HepG2 (cell line): Measurements from ENCODE around the gene TNS4. TPM values are rescaled to one million over a fixed set of nuclear protein-coding genes. Genes with fewer than 3 reads are reported as not detected.
A peak's percentile ranks its signal among the peaks of the same experiment; 100 is the strongest.

Experiments
- ATAC-seq: fragments of 200-7000 bp; cut with Tn5 transposase; 3 replicates; pipeline ENCODE4 v1.9.1; 2020; ENCODE audit warnings: mild to moderate bottlenecking, moderate library complexity
- BruUV-seq: library from RNA; stranded (reverse); fragments of 400-500 nt; replicated peaks from 2 replicates; lab custom pipeline; 2021; lab: Mats Ljungman, UMichigan
- CTCF ChIA-PET: fragments of 300-600 bp; formaldehyde crosslinking; extraction: SDS; loops from one replicate; lab custom pipeline; 2021; ENCODE audit warnings: low total read pairs, inconsistent platforms, low intra/inter-chr PET ratio; lab: Yijun Ruan, JAX
- POLR2A ChIA-PET: fragments of 350-600 bp; sonication (Branson Sonifier 250); formaldehyde crosslinking; loops from one replicate; lab custom pipeline; 2020; ENCODE audit warnings: antibody characterized with exemption, inconsistent platforms; lab: Yijun Ruan, JAX
- DNase-seq: peaks from one replicate; pipeline ENCODE4 v3.0.0-alpha.2; 2015; ENCODE audit warnings: low spot score
- FAIRE-seq: peaks from 3 replicates; lab custom pipeline; 2011; peaks lifted over from hg19 to GRCh38; lab: Jason Lieb, UNC
- H2AFZ ChIP-seq: one replicate; pipeline ENCODE4 v1.6.1; 2011; ENCODE audit warnings: low read length, inconsistent platforms
- H3K27ac ChIP-seq: fragments of 300-600 bp; 3 replicates; pipeline ENCODE4 v1.8.0; 2011; ENCODE audit warnings: mixed run types, mild to moderate bottlenecking, mixed read lengths, low read length, inconsistent platforms; ENCODE audit not compliant: insufficient read depth; ENCODE audit errors: extremely low read length
- H3K27me3 ChIP-seq, 2 experiments: fragments of 200-600 bp in 1 of 2; 2 replicates in 1 of 2; 3 replicates in 1 of 2; pipeline versions ENCODE4 v1.6.0 to v1.8.0; 2011; ENCODE audit warnings: low read length in 2 of 2, mild to moderate bottlenecking in 2 of 2, moderate library complexity in 2 of 2, inconsistent platforms in 1 of 2; ENCODE audit not compliant: insufficient read depth in 2 of 2, control insufficient read depth in 1 of 2
- H3K36me3 ChIP-seq, 2 experiments: fragments of 200-600 bp in 1 of 2; replicated peaks in 1 of 2; 2 replicates in 1 of 2; 3 replicates in 1 of 2; pipeline versions ENCODE4 v1.5.1 to v1.8.0; 2011; ENCODE audit warnings: low read length in 2 of 2, inconsistent platforms in 1 of 2; ENCODE audit not compliant: insufficient read depth in 2 of 2, control insufficient read depth in 1 of 2
- H3K4me1 ChIP-seq: 2 replicates; pipeline ENCODE4 v1.5.1; 2012; ENCODE audit warnings: low read length, inconsistent platforms; ENCODE audit not compliant: insufficient read depth
- H3K4me2 ChIP-seq: 2 replicates; pipeline ENCODE4 v1.6.0; 2011; ENCODE audit warnings: low read depth, low read length, inconsistent platforms
- H3K4me3 ChIP-seq, 3 experiments: fragments of 200-600 bp in 1 of 3; sonication (generic), shearing (Covaris generic) in 1 of 3; replicated peaks in 1 of 3; 2 replicates each; pipeline ENCODE4 v1.5.1; 2011 to 2016; ENCODE audit warnings: low read length in 3 of 3, inconsistent platforms in 2 of 3, low read depth in 2 of 3, mild to moderate bottlenecking in 2 of 3, control low read depth in 1 of 3, mixed read lengths in 1 of 3; ENCODE audit not compliant: insufficient read depth in 1 of 3
- H3K79me2 ChIP-seq: one replicate; pipeline ENCODE4 v1.6.1; 2011; ENCODE audit warnings: low read length, inconsistent platforms; ENCODE audit not compliant: insufficient read depth
- H3K9ac ChIP-seq: 2 replicates; pipeline ENCODE4 v1.6.0; 2011; ENCODE audit warnings: mild to moderate bottlenecking, low read depth, low read length, inconsistent platforms; ENCODE audit not compliant: insufficient read depth
- H3K9me3 ChIP-seq: 2 replicates; pipeline ENCODE4 v1.5.1; 2012; ENCODE audit warnings: mild to moderate bottlenecking, low read length
- H4K20me1 ChIP-seq: 2 replicates; pipeline ENCODE4 v1.6.0; 2011; ENCODE audit warnings: inconsistent platforms, mild to moderate bottlenecking, low read length, moderate library complexity; ENCODE audit not compliant: insufficient read depth
- ATF7 ChIP-seq, 2 experiments: fragments of 450-650 bp in 1 of 2; sonication (generic) in 1 of 2; formaldehyde crosslinking in 1 of 2; IDR thresholded peaks; 2 replicates each; pipeline versions ENCODE4 v1.4.0 to v1.6.1; 2016 to 2020; ENCODE audit warnings: antibody characterized with exemption in 1 of 2, mild to moderate bottlenecking in 1 of 2, missing genetic modification reagents in 1 of 2
- FUBP1 ChIP-seq: sonication (generic); formaldehyde crosslinking; IDR thresholded peaks from 2 replicates; pipeline ENCODE4 v1.5.1; 2020; ENCODE audit warnings: missing genetic modification reagents, mild to moderate bottlenecking, borderline replicate concordance
- GZF1 ChIP-seq: sonication (generic); formaldehyde crosslinking; IDR thresholded peaks from 2 replicates; pipeline ENCODE4 v1.5.1; 2020; ENCODE audit warnings: mild to moderate bottlenecking, missing genetic modification reagents
- HNRNPH1 ChIP-seq: fragments of 200-400 bp; formaldehyde crosslinking; optimal IDR thresholded peaks from 2 replicates; pipeline ENCODE3; 2017; ENCODE audit warnings: mild to moderate bottlenecking, low read depth, low read length
- NFIB ChIP-seq: sonication (generic); formaldehyde crosslinking; IDR thresholded peaks from 2 replicates; pipeline ENCODE4 v1.9.0; 2021; ENCODE audit warnings: missing genetic modification reagents, mild to moderate bottlenecking, borderline replicate concordance
- TAF1 ChIP-seq: sonication (generic); formaldehyde crosslinking; IDR thresholded peaks from 2 replicates; pipeline ENCODE4 v1.4.0; 2020; ENCODE audit warnings: missing genetic modification reagents
- TRIM22 ChIP-seq: fragments of 450-650 bp; IDR thresholded peaks from 2 replicates; pipeline ENCODE4 v1.6.1; 2017
- ZNF207 ChIP-seq: fragments of 450-650 bp; IDR thresholded peaks from 2 replicates; pipeline ENCODE4 v1.6.1; 2016; ENCODE audit warnings: antibody characterized with exemption, borderline replicate concordance
- ZNF317 ChIP-seq: sonication (generic); formaldehyde crosslinking; IDR thresholded peaks from 2 replicates; pipeline ENCODE4 v1.5.0; 2020; ENCODE audit warnings: mild to moderate bottlenecking, missing genetic modification reagents
- ZNF354B ChIP-seq: sonication (generic); formaldehyde crosslinking; IDR thresholded peaks from 2 replicates; pipeline ENCODE4 v1.8.0; 2022; ENCODE audit warnings: mild to moderate bottlenecking, missing genetic modification reagents
- ZNF879 ChIP-seq: sonication (generic); formaldehyde crosslinking; IDR thresholded peaks from 2 replicates; pipeline ENCODE4 v1.8.1; 2023; ENCODE audit warnings: missing genetic modification reagents
- WGBS: methylation state at CpG from one replicate; pipeline ENCODE4 v1.1.6; 2017; ENCODE audit warnings: low lambda C conversion rate; 5-methylcytosine and 5-hydroxymethylcytosine counted together
- in situ Hi-C: cut with HindIII; loops from 2 replicates; pipeline ENCODE4 v1.10.0; 2017; ENCODE audit warnings: low pct_unique_long_range_greater_than_20kb; ENCODE audit not compliant: extremely low pct_ligation_motif_present
- intact Hi-C: fragments of 100-400 bp; cut with micrococcal nuclease; formaldehyde crosslinking; loops from one replicate; pipeline ENCODE4 v1.10.0; 2022; ENCODE audit not compliant: unreplicated experiment
- polyA plus RNA-seq, 8 experiments: library from polyadenylated mRNA; depleted of rRNA in 3 of 8; stranded (reverse) in 7 of 8; unstranded in 1 of 8; fragments of >200 nt; fragmentation: Illumina TruSeq in 4 of 8; extraction: Trizol in 4 of 8; gene quantifications; 2 replicates each; pipeline versions ENCODE4 v1.2.1 to v1.2.3, GENCODE V29; 2011 to 2016; ENCODE audit warnings: low read depth in 4 of 8, missing spikeins in 1 of 8, mixed read lengths in 1 of 8; ENCODE audit not compliant: insufficient read depth in 1 of 8
- total RNA-seq, 5 experiments: library from RNA; depleted of rRNA; stranded (reverse); fragments of >200 nt; fragmentation: Illumina TruSeq; extraction: Trizol; gene quantifications; 2 replicates each; pipeline ENCODE4 v1.2.3, GENCODE V29; 2016; ENCODE audit warnings: low read depth in 1 of 5
- TF ChIP-seq, protein P1 (sequence below): sonication (generic); formaldehyde crosslinking; IDR thresholded peaks from 2 replicates; pipeline ENCODE4 v1.4.0; 2020; ENCODE audit warnings: missing genetic modification reagents, borderline replicate concordance
- TF ChIP-seq, protein P2 (sequence below): sonication (generic); formaldehyde crosslinking; IDR thresholded peaks from 2 replicates; pipeline ENCODE4 v1.4.0; 2020; ENCODE audit warnings: missing genetic modification reagents

TNS4 gene
- total and polyA plus RNA-seq, 2 of the 13 experiments (the other 11 are each of a cell fraction or from before 2014, with no cell fraction given): 0.58 to 2.1 TPM

DNA sequence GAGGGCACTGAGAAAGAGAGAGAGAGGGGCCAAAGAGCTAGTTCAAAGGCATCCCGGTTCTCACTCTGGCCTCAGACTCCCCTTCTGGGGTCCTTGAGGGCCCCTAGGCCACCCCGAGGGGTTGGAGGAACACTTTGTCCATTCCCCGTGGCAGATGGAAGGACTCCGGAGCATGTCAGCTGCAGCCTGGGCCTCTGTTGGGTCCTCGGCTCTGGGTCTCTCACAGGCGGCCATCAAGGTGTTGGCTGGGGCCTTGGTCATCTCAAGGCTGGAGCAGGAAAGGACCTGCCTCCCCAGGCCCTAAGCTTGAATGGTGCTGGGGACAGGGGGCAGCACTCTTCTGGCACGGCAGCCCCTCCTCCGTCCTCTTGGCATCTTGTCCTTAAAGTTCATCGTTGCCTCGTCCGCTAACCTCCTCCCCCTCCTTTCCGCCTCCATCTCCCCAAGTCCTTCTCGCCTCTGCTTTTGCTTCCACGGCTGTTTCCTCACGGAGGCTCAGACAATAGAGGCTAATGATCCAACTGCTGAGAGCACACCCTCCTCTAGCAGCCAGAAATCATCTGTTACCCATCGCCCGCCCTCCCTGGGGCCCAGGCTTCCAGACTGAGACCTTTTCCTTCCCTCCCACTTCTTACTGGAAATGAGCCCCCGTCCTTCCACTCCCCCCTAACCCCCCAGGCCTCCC, 40.6 kb upstream of the TNS4 start:
- WGBS: 76% methylated on average over 17 of the region's 18 CpGs
- POLR2A ChIA-PET: interaction anchor here (1.4 to 11.0 kb wide), 4 partner anchors 9 to 1146 kb away, joined by 3 to 116 read pairs (median 6); partner anchors contain the start of gene EIF1
- no peaks in the 10 kb centered on the region for H3K27me3 ChIP-seq
- BruUV-seq: no TSS peak
- no peaks in the 10 kb centered on the region for H3K9me3 ChIP-seq
- H4K20me1 ChIP-seq: no peaks in the 10 kb centered on the region
- DNase-seq (no peak), ATAC-seq (0 out of 3 replicates have a peak, but pooled peaks have one; percentile 3), FAIRE-seq (no peak)
- no peaks in the 10 kb centered on the region for H3K36me3 ChIP-seq
- peak overlapping the region; percentile 37 for H3K4me2 ChIP-seq
- CTCF ChIA-PET: no interaction called here
- no peak overlapping the region for H3K9ac ChIP-seq
- H3K4me1 ChIP-seq: peaks cover 69% of the 10 kb centered on the region
- in situ Hi-C loops: no loop called here
- no peaks in the 10 kb centered on the region for H3K79me2 ChIP-seq
- H3K27ac ChIP-seq: no peak overlapping the region
- intact Hi-C loops: no loop called here
- no peak overlapping the region for H3K4me3 ChIP-seq
- no peak overlapping the region for H2AFZ ChIP-seq
- TF ChIP-seq, protein P1, sequence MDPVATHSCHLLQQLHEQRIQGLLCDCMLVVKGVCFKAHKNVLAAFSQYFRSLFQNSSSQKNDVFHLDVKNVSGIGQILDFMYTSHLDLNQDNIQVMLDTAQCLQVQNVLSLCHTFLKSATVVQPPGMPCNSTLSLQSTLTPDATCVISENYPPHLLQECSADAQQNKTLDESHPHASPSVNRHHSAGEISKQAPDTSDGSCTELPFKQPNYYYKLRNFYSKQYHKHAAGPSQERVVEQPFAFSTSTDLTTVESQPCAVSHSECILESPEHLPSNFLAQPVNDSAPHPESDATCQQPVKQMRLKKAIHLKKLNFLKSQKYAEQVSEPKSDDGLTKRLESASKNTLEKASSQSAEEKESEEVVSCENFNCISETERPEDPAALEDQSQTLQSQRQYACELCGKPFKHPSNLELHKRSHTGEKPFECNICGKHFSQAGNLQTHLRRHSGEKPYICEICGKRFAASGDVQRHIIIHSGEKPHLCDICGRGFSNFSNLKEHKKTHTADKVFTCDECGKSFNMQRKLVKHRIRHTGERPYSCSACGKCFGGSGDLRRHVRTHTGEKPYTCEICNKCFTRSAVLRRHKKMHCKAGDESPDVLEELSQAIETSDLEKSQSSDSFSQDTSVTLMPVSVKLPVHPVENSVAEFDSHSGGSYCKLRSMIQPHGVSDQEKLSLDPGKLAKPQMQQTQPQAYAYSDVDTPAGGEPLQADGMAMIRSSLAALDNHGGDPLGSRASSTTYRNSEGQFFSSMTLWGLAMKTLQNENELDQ: no peak
- TF ChIP-seq ZNF317 (CRISPR knock-in tag): no peak
- TF ChIP-seq ATF7 (IDR thresholded peaks at IDR 0.05): no peak
- TF ChIP-seq ATF7 (CRISPR knock-in tag; IDR thresholded peaks at IDR 0.05): peak; percentile 68; the same call in 1 of the 2 replicates
- 0 out of 2 replicates have a peak, but pooled peaks have one; percentile 60 for TF ChIP-seq NFIB
- no peak for TF ChIP-seq TRIM22
- no peak for TF ChIP-seq ZNF879
- TF ChIP-seq, protein P2, sequence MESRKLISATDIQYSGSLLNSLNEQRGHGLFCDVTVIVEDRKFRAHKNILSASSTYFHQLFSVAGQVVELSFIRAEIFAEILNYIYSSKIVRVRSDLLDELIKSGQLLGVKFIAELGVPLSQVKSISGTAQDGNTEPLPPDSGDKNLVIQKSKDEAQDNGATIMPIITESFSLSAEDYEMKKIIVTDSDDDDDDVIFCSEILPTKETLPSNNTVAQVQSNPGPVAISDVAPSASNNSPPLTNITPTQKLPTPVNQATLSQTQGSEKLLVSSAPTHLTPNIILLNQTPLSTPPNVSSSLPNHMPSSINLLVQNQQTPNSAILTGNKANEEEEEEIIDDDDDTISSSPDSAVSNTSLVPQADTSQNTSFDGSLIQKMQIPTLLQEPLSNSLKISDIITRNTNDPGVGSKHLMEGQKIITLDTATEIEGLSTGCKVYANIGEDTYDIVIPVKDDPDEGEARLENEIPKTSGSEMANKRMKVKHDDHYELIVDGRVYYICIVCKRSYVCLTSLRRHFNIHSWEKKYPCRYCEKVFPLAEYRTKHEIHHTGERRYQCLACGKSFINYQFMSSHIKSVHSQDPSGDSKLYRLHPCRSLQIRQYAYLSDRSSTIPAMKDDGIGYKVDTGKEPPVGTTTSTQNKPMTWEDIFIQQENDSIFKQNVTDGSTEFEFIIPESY (CRISPR knock-in tag): peak; percentile 48; the same call in 1 of the 2 replicates
- peak; percentile 30 for TF ChIP-seq HNRNPH1
- TF ChIP-seq GZF1: 0 out of 2 replicates have a peak, but pooled peaks have one; percentile 13
- no peak for TF ChIP-seq ZNF207
- TF ChIP-seq TAF1: 0 out of 2 replicates have a peak, but pooled peaks have one; percentile 12
- TF ChIP-seq ZNF354B: 0 out of 2 replicates have a peak, but pooled peaks have one; percentile 22
- no peak for TF ChIP-seq FUBP1 (CRISPR knock-in tag)
